SU-DHL-6 (cell line): ENCODE results near the gene ANKRD60.

Experiments used
- H2AFZ ChIP-seq: fragments of 200-600 bp; sonication (generic); 2 replicates; pipeline ENCODE4 v1.6.1; 2014; ENCODE audit warnings: low read depth, mild to moderate bottlenecking, moderate library complexity, mixed read lengths, antibody characterized with exemption, low read length; ENCODE audit not compliant: severe bottlenecking
- H3F3A ChIP-seq: fragments of 200-600 bp; shearing (Covaris generic); 2 replicates; pipeline ENCODE4 v1.6.0; 2016; ENCODE audit warnings: antibody characterized with exemption, mild to moderate bottlenecking; ENCODE audit not compliant: insufficient read depth
- H3K27ac ChIP-seq: fragments of 200-600 bp; sonication (generic); 2 replicates; pipeline ENCODE4 v1.5.1; 2016; ENCODE audit warnings: low read depth, mild to moderate bottlenecking, low read length, moderate library complexity, mixed read lengths
- H3K27me3 ChIP-seq: fragments of 200-600 bp; sonication (generic), shearing (Covaris generic); 2 replicates; pipeline ENCODE4 v1.6.0; 2014; ENCODE audit warnings: mild to moderate bottlenecking, low read length
- H3K36me3 ChIP-seq: fragments of 200-600 bp; sonication (generic); 2 replicates; pipeline ENCODE4 v1.6.1; 2014; ENCODE audit warnings: mild to moderate bottlenecking, low read length, mixed read lengths
- H3K4me2 ChIP-seq: fragments of 300-600, 200-600 bp; shearing (Covaris generic), sonication (generic); 2 replicates; pipeline ENCODE4 v1.6.0; 2014; ENCODE audit warnings: low read length, low read depth, mild to moderate bottlenecking; ENCODE audit not compliant: poor library complexity, severe bottlenecking
- H3K4me3 ChIP-seq: fragments of 200-600 bp; sonication (generic); 2 replicates; pipeline ENCODE4 v1.5.1; 2014; ENCODE audit warnings: antibody characterized with exemption, low read length, mild to moderate bottlenecking, mixed read lengths; ENCODE audit not compliant: insufficient read depth, poor library complexity, severe bottlenecking
- H3K79me2 ChIP-seq: fragments of 200-600 bp; sonication (generic); 2 replicates; pipeline ENCODE4 v1.6.1; 2014; ENCODE audit warnings: mild to moderate bottlenecking, low read length, moderate library complexity; ENCODE audit not compliant: insufficient read depth
- H3K9ac ChIP-seq: fragments of 200-600 bp; sonication (generic); 2 replicates; pipeline ENCODE4 v1.7.0; 2014; ENCODE audit warnings: mild to moderate bottlenecking, low read length
- H3K9me2 ChIP-seq: fragments of 200-600 bp; sonication (generic); replicated peaks from 2 replicates; pipeline ENCODE4 v1.6.1; 2014; ENCODE audit warnings: low read length; ENCODE audit not compliant: insufficient read depth
- H3K9me3 ChIP-seq: fragments of 200-600 bp; sonication (generic); 2 replicates; pipeline ENCODE4 v1.6.1; 2014; ENCODE audit warnings: low read length, mixed read lengths; ENCODE audit not compliant: insufficient read depth
- H4K20me1 ChIP-seq: fragments of 200-600 bp; sonication (generic); 2 replicates; pipeline ENCODE4 v1.6.1; 2014; ENCODE audit warnings: low read depth, mild to moderate bottlenecking, antibody characterized with exemption, low read length, moderate library complexity, mixed read lengths
- EZH2phosphoT487 ChIP-seq: fragments of 200-600 bp; sonication (generic), shearing (Covaris generic); conservative IDR thresholded peaks from 2 replicates; pipeline ENCODE4 v1.6.1; 2018; ENCODE audit warnings: mild to moderate bottlenecking, antibody characterized with exemption, low read length, moderate library complexity, mixed read lengths
- TF ChIP-seq, protein P1 (sequence below): fragments of 200-600 bp; sonication (generic); IDR thresholded peaks from one replicate; pipeline ENCODE4 v1.5.1; 2017; ENCODE audit warnings: antibody characterized with exemption, mild to moderate bottlenecking, low read length, moderate library complexity; ENCODE audit not compliant: insufficient read depth, poor library complexity, severe bottlenecking

ANKRD60 gene

DNA sequence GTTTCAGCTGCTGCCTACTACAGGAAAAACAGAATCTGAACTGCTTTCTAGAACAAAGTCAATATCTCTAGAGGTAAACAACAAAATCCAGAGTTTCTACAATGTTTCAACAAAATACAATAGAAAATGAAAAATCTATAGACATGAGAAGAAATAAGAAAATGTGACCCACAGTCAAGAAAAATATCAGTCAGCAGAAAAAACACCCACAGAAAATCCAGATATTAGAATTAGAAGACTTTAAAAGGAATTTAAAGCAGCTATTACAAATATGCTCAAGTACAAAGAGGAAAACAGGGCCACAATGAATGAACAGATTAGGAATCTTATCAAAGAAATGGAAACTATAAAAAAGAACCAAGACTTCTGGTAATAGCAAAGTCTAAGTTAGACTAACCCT lies 26.4 kb upstream of the ANKRD60 start:
- H3K79me2 ChIP-seq = no peaks in the 10 kb centered on the region
- H3K9me3 ChIP-seq = no peaks in the 10 kb centered on the region
- no peaks in the 10 kb centered on the region for H3K27me3 ChIP-seq
- H2AFZ ChIP-seq = no peak overlapping the region
- H3K4me3 ChIP-seq = no peak overlapping the region
- H3K9ac ChIP-seq = no peak overlapping the region
- H3K9me2 ChIP-seq = no peaks in the 10 kb centered on the region
- TF ChIP-seq EZH2phosphoT487 = no peak
- TF ChIP-seq, protein P1, sequence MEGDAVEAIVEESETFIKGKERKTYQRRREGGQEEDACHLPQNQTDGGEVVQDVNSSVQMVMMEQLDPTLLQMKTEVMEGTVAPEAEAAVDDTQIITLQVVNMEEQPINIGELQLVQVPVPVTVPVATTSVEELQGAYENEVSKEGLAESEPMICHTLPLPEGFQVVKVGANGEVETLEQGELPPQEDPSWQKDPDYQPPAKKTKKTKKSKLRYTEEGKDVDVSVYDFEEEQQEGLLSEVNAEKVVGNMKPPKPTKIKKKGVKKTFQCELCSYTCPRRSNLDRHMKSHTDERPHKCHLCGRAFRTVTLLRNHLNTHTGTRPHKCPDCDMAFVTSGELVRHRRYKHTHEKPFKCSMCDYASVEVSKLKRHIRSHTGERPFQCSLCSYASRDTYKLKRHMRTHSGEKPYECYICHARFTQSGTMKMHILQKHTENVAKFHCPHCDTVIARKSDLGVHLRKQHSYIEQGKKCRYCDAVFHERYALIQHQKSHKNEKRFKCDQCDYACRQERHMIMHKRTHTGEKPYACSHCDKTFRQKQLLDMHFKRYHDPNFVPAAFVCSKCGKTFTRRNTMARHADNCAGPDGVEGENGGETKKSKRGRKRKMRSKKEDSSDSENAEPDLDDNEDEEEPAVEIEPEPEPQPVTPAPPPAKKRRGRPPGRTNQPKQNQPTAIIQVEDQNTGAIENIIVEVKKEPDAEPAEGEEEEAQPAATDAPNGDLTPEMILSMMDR = no peak
- no peaks in the 10 kb centered on the region for H3K36me3 ChIP-seq
- no peak overlapping the region for H3K4me2 ChIP-seq
- H4K20me1 ChIP-seq = no peaks in the 10 kb centered on the region
- no peaks in the 10 kb centered on the region for H3F3A ChIP-seq
- H3K27ac ChIP-seq = no peak overlapping the region

GRCh38 chr20:58251979-58252591 lies 23.6 kb upstream of the ANKRD60 start:
- no peaks in the 10 kb centered on the region for H4K20me1 ChIP-seq
- no peak overlapping the region for H3K4me2 ChIP-seq
- no peak overlapping the region for H3K27ac ChIP-seq
- TF ChIP-seq EZH2phosphoT487 = no peak
- TF ChIP-seq, protein P1 = no peak
- H2AFZ ChIP-seq = no peak overlapping the region
- H3K9ac ChIP-seq = no peak overlapping the region
- H3K79me2 ChIP-seq = no peaks in the 10 kb centered on the region
- no peaks in the 10 kb centered on the region for H3K36me3 ChIP-seq
- no peaks in the 10 kb centered on the region for H3K9me2 ChIP-seq
- no peak overlapping the region for H3K4me3 ChIP-seq
- H3F3A ChIP-seq = no peaks in the 10 kb centered on the region
- no peaks in the 10 kb centered on the region for H3K9me3 ChIP-seq
- no peaks in the 10 kb centered on the region for H3K27me3 ChIP-seq

GRCh38 chr20:58251348-58251978 lies 23.0 kb upstream of the ANKRD60 start:
- no peak overlapping the region for H3K9ac ChIP-seq
- H3K79me2 ChIP-seq = no peaks in the 10 kb centered on the region
- H3K9me3 ChIP-seq = no peaks in the 10 kb centered on the region
- H3K4me2 ChIP-seq = no peak overlapping the region
- no peak overlapping the region for H3K4me3 ChIP-seq
- H3K36me3 ChIP-seq = no peaks in the 10 kb centered on the region
- H3K9me2 ChIP-seq = no peaks in the 10 kb centered on the region
- no peak overlapping the region for H3K27ac ChIP-seq
- no peaks in the 10 kb centered on the region for H3K27me3 ChIP-seq
- no peaks in the 10 kb centered on the region for H4K20me1 ChIP-seq
- H3F3A ChIP-seq = no peaks in the 10 kb centered on the region
- TF ChIP-seq EZH2phosphoT487 = no peak
- TF ChIP-seq, protein P1 = no peak
- no peak overlapping the region for H2AFZ ChIP-seq
